ENCODE measurements around the gene BPIFB4.
"Not testable (repeated sequence)": the region's sequence is repeated elsewhere in the genome, so short reads cannot be mapped to it uniquely, and the experiment has no call there.

The BPIFB4 gene

DNA sequence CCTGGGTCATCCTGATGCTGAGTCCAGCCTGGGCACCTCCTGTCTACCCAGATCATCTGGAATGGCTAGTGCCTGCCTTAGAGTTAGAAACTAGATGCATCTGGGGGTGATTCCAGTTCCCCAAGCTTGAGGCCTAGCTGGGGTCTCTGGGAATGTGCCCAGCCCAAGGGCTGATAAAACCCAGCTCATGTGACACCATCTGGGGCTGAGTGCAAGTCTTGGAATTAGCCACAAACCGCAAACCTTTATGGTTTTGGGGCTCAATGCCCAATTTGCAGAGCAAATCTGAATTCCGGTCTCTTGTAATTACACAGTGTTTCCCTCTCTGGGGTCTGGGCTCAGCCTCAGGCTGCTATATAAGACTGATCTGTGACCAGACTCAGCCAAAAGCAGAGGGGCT lies at the start of gene BPIFB4:
BPIFB4 (plus strand) TSS at position 385 of the 400 bp plus-strand sequence. CDS start 1,884 bp downstream, outside the sequence.
- no peaks in the 10 kb centered on the region for H3K36me3 Mint-ChIP-seq (ENCODE audit: low read depth)
- H3K9me3 Mint-ChIP-seq, result no peaks in the 10 kb centered on the region
- H3K27me3 Mint-ChIP-seq, result no peaks in the 10 kb centered on the region
- H3K4me1 Mint-ChIP-seq (ENCODE audit: low read depth), result no peaks in the 10 kb centered on the region
- no peak within 1 kb of the TSS for H3K4me3 Mint-ChIP-seq
- H3K27ac Mint-ChIP-seq, result no peak within 1 kb of the TSS

DNA sequence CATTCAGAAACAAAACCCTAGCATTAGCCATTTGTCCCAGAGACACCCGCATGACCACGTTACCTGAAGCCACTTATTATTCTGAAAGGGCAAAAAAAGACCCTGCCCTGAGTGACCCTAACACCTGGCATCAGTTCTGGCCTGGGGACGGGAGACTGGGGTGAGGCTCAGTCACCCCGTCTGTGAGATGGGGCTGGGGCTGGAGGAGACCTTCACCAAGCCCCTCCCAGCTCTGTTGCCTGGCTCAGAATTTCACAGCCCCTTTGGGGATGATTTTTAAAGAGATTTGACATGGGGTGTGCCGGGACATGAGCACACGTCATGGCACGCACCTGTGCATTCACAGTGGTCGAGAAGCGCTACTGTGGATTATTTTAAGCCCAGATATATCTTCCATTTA lies 49.4 kb upstream of the BPIFB4 start:
- Mint-ChIP-seq H3K36me3 (ENCODE audit: low read depth) (no peaks in the 10 kb centered on the region), H3K27ac (no peak overlapping the region), H3K4me3 (no peak overlapping the region), H3K4me1 (ENCODE audit: low read depth) (no peaks in the 10 kb centered on the region), H3K27me3 (no peaks in the 10 kb centered on the region), H3K9me3 (peaks cover 5% of the 10 kb centered on the region)

DNA sequence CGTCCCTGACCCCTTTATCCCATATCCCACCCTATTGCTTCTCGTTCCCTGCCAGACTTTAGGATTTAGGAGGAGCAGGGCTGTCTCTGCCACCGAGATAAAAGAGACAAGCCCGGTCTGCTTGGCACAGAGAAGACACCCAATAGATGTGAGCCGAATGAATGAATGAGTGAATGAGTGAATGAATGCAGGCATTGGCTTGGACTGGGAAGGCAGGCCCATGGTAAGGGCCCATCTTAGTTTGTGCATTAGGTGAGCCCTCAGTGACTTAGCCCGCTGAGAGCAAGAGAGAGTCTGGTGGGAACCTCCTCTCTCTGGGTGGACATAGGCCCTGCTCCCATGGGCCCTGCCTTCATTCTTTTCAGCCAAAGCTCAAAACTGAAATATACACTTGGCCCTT lies 48.9 kb upstream of the BPIFB4 start:
- Mint-ChIP-seq H3K4me3 (no peak overlapping the region), H3K36me3 (ENCODE audit: low read depth) (no peaks in the 10 kb centered on the region), H3K27me3 (no peaks in the 10 kb centered on the region), H3K4me1 (ENCODE audit: low read depth) (no peaks in the 10 kb centered on the region), H3K27ac (no peak overlapping the region), H3K9me3 (peaks cover 5% of the 10 kb centered on the region)

DNA sequence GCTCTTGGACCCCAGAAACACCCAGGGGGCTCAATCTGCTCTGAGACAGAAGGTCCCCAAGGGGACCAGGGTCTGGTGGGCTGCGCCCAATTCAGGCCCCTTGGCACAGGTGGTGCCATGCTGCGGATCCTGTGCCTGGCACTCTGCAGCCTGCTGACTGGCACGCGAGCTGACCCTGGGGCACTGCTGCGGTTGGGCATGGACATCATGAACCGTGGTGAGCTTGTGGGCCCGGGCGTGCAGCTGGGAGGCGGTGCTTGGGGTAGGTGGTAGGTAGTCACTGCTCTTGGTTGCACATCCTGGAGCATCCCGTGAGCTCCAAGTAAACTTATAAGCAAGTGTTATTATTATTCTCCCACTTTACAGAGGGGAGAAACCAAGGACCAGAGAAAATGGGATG lies 47.9 kb upstream of the BPIFB4 start, which contains the start of gene BPIFB6:
BPIFB6 (plus strand) TSS at position 118 of the 400 bp plus-strand sequence; CDS start at position 118, 0 bp downstream.
- no peaks in the 10 kb centered on the region for H3K27me3 Mint-ChIP-seq
- H3K27ac Mint-ChIP-seq, result no peak within 1 kb of the TSS
- no peaks in the 10 kb centered on the region for H3K4me1 Mint-ChIP-seq (ENCODE audit: low read depth)
- H3K9me3 Mint-ChIP-seq, result peaks cover 5% of the 10 kb centered on the region
- H3K4me3 Mint-ChIP-seq, result no peak within 1 kb of the TSS
- H3K36me3 Mint-ChIP-seq (ENCODE audit: low read depth), result no peaks in the 10 kb centered on the region

DNA sequence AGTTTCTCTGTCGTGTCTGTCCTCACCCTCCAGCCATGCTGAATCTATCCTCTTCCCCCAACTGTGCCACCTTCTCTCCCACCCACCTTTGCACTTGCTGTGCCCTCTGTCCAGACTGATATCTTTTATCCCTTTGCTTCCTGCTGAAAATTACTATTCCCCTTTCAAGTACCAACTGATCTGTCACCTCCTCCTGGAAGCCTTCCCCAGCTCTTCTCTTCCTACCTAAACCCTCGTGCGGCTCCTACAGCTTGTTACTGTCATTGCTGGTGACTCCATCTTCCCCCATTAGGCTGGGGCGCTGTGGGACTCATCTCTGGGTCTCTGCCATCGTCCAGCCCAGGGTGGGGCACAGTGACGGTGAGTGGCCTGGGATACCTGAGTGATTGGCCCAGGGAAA lies 46.9 kb upstream of the BPIFB4 start:
- Mint-ChIP-seq H3K36me3 (ENCODE audit: low read depth) (no peaks in the 10 kb centered on the region), H3K9me3 (peaks cover 5% of the 10 kb centered on the region), H3K4me3 (no peak overlapping the region), H3K27me3 (no peaks in the 10 kb centered on the region), H3K4me1 (ENCODE audit: low read depth) (no peaks in the 10 kb centered on the region), H3K27ac (no peak overlapping the region)

DNA sequence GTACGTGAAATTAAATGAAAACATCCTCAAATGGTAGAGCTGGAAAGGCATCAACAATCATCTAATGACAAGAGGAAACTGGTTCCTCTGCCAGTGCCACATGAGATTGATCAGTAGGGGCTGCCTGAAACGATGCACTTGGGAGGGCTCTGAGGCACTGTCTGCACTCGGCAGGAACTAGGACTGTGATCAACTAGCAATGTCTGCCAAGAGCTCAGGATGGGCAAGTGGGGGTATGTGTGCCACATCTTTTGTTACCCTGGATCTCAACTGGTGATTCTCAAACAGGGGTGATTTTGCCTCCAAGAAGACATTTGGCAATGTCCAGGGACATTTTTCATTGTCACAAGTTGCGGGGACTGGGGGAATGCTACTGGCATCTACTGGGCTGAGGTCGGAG lies 46.1 kb upstream of the BPIFB4 start:
- H3K36me3 Mint-ChIP-seq (ENCODE audit: low read depth), result no peaks in the 10 kb centered on the region
- H3K9me3 Mint-ChIP-seq, result peaks cover 5% of the 10 kb centered on the region
- no peak overlapping the region for H3K4me3 Mint-ChIP-seq
- no peaks in the 10 kb centered on the region for H3K27me3 Mint-ChIP-seq
- no peaks in the 10 kb centered on the region for H3K4me1 Mint-ChIP-seq (ENCODE audit: low read depth)
- H3K27ac Mint-ChIP-seq, result no peak overlapping the region

DNA sequence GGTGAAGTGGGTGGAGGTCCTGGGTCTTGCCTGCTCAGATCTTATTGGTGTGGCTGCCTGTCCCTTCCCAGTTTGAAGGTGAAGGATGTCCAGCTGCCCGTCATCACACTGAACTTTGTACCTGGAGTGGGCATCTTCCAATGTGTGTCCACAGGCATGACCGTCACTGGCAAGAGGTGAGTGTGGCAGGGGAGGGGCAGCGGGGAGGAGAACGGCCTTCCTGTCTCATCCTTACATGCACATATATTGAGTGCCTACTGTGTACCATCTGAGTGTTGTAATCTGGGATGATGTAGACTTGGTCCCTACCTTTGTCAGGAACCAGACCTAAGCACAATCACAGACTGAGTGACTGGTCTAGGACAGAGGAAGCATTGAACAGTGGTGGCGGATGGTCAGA lies 45.3 kb upstream of the BPIFB4 start:
- Mint-ChIP-seq H3K27ac (no peak overlapping the region), H3K4me1 (ENCODE audit: low read depth) (no peaks in the 10 kb centered on the region), H3K4me3 (no peak overlapping the region), H3K27me3 (no peaks in the 10 kb centered on the region), H3K9me3 (peaks cover 5% of the 10 kb centered on the region), H3K36me3 (ENCODE audit: low read depth) (no peaks in the 10 kb centered on the region)

DNA sequence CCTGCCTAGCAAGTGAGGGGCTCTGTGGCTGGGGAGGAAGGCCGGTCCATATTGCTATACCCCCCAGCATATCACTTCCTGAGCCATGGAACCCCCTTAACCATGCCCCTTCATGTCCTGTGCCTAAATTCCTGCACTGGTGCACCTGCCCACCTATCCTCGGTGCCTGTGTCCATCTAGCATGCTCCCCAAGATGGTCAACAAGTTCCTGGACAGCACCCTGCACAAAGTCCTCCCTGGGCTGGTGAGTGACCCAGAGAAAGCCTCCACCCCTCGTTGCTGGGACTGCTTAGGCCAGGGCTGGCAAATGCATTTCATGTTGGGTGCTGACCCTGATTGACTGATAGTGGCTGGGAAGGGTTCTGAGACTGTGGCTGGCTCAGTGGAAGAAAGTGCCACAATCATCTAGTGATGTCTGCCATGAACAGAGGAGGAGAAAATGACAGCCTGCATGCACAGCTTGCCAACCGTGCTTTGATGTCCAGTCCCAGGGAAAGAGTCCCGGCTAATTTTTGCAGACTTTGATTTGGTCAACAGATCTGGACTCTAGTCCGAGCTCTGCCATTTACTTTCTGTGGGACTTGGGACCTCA lies 44.4 kb upstream of the BPIFB4 start:
- Mint-ChIP-seq H3K4me3 (no peak overlapping the region), H3K4me1 (ENCODE audit: low read depth) (no peaks in the 10 kb centered on the region), H3K36me3 (ENCODE audit: low read depth) (no peaks in the 10 kb centered on the region), H3K27ac (no peak overlapping the region), H3K9me3 (peaks cover 5% of the 10 kb centered on the region), H3K27me3 (no peaks in the 10 kb centered on the region)

DNA sequence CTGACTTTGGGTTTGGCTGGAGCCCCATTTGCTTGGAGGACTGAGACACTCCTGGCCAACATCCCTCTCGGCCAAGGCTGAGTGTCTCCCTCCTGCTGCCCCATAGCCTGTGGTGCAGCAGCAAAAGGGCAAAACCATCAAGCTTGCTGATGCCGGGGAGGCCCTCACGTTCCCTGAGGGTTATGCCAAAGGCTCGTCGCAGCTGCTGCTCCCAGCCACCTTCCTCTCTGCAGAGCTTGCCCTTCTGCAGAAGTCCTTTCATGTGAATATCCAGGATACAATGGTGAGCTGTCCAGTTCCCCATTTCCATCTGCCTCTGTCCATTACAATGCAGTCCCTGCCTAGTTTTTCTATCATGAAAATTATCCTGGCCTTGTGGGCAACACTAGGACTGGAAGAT lies 42.0 kb upstream of the BPIFB4 start:
- Mint-ChIP-seq H3K9me3 (peaks cover 5% of the 10 kb centered on the region), H3K36me3 (ENCODE audit: low read depth) (no peaks in the 10 kb centered on the region), H3K27me3 (no peaks in the 10 kb centered on the region), H3K4me3 (no peak overlapping the region), H3K27ac (no peak overlapping the region), H3K4me1 (ENCODE audit: low read depth) (no peaks in the 10 kb centered on the region)

DNA sequence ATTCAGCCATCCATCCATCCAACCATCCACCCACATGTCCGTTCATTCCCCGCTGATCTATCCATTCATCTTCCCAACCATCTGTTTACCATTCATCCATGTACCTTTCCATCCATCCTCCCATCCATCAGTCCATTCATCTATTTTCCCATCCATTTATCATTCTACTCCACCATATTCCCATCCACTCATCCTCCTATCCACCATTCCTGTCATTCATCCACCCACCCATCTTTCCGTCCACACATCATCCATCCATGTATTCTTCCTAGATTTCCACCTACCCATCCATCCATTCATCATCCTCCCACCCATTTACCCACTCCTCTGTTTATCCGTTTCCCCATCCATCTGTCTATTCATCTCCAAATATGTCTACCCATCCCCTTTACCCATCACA lies 41.2 kb upstream of the BPIFB4 start:
- Mint-ChIP-seq H3K9me3 (peaks cover 2% of the 10 kb centered on the region), H3K36me3 (ENCODE audit: low read depth) (no peaks in the 10 kb centered on the region), H3K27ac (no peak overlapping the region), H3K4me3 (no peak overlapping the region), H3K27me3 (no peaks in the 10 kb centered on the region), H3K4me1 (ENCODE audit: low read depth) (no peaks in the 10 kb centered on the region)

DNA sequence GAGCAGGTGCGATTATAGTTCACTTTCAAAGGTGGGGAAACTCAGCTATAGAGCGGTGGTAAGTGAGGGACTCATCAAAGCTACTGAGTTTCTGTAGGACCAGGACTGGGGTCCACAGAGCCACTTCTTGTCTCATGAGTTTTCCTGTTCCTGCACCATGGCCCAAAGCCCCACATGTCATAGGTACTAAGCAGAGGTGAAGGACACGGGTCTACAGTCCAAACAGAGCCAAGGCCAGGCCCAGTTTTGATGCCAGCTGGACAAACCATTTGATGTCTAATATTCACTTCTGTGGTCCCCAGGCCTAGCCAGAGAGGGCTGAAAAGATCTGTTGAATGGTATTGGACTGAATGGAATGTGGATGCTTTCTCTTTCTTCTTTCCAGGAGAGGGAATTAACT lies 37.0 kb upstream of the BPIFB4 start:
- Mint-ChIP-seq H3K4me1 (ENCODE audit: low read depth) (no peaks in the 10 kb centered on the region), H3K27ac (no peak overlapping the region), H3K4me3 (no peak overlapping the region), H3K27me3 (no peaks in the 10 kb centered on the region), H3K9me3 (peaks cover 13% of the 10 kb centered on the region), H3K36me3 (ENCODE audit: low read depth) (peaks cover 9% of the 10 kb centered on the region)

DNA sequence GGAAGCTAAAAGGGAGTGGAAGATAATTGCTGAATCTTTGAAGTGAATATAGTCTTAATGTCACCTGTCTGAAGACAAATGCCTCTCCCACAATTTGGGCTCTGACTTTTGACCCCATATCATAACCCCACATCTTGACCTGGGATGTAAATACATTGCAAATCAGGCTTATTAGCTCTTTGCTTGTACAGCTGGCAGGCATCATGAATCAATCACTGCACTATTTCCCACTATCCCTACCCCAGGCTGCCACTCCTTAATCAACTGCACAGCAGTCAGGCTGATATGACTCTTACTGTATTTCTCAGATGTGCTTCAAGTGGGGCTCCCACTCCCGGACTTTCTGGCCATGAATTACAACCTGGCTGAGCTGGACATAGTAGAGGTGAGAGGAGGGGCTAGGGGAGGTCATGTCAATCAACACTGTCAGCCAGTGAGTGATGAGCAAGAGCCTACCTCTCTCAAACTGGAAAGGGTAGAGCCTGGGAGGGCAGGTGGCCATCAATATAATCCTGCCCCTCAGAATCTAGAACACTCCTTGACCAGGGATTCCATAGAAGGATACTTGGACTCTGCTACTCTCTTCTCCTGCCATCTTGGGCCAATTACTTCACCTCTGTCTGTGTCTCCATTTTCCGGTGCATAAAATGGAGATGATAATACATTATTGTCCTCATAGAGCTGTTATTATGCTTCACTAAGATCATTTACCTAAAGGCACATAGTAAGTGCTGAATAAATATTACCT lies 36.3 kb upstream of the BPIFB4 start:
- Mint-ChIP-seq H3K4me3 (no peak overlapping the region), H3K27me3 (no peaks in the 10 kb centered on the region), H3K4me1 (ENCODE audit: low read depth) (no peaks in the 10 kb centered on the region), H3K9me3 (peaks cover 13% of the 10 kb centered on the region), H3K27ac (no peak overlapping the region), H3K36me3 (ENCODE audit: low read depth) (peaks cover 9% of the 10 kb centered on the region)

DNA sequence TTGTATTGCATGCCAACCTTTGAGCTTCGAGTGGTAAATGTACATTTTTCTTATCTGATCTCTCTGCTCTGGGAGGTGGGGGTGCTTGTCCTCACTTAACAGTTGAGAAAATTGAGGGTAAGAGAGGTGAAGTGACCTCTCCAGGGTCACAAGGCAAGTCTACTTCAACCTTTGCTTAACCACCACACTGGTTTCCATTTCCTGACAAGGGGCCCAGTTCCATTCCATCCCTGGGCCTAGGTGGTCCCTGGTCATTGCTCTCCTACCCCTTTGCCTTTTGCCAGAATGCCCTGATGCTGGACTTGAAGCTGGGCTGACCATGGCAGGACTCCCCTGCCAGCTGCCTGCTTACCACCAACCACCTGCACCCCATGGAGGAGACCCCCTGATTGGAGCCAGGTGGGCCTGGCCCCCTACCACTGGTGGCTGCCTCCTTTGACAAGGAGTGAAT lies 35.7 kb upstream of the BPIFB4 start:
- H3K9me3 Mint-ChIP-seq, result peaks cover 13% of the 10 kb centered on the region
- peaks cover 9% of the 10 kb centered on the region for H3K36me3 Mint-ChIP-seq (ENCODE audit: low read depth)
- no peaks in the 10 kb centered on the region for H3K27me3 Mint-ChIP-seq
- no peak overlapping the region for H3K27ac Mint-ChIP-seq
- H3K4me3 Mint-ChIP-seq, result no peak overlapping the region
- H3K4me1 Mint-ChIP-seq (ENCODE audit: low read depth), result no peaks in the 10 kb centered on the region

DNA sequence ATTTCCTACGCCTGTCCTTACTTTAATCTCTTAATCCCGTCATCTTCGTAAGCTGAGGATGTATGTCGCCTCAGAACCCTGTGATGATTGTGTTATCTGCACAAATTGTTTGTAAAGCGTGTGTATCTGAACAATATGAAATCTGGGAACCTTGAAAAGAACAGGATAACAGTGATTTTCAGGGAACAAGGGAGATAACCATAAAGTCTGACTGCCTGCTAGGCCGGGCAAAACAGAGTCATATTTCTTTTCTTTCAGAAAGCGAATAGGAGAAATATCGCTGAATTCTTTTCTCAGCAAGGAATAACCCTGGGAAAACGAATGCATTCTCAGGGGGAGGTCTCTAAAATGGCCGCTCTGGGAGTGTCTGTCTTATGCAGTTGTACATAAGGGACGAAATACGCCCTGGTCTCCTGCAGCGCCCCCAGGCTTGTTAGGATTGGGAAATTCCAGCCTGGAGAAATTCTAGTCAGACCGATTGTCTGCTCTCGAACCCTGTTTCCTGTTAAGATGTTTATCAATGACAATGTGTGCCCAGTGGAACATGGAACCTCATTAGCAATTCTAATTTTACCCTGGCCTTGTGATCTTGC lies 34.2 kb upstream of the BPIFB4 start:
- H3K27ac Mint-ChIP-seq; H3K36me3 Mint-ChIP-seq (ENCODE audit: low read depth); H3K4me3 Mint-ChIP-seq; H3K4me1 Mint-ChIP-seq (ENCODE audit: low read depth); H3K27me3 Mint-ChIP-seq: not testable (repeated sequence)
- peaks cover 13% of the 10 kb centered on the region for H3K9me3 Mint-ChIP-seq

DNA sequence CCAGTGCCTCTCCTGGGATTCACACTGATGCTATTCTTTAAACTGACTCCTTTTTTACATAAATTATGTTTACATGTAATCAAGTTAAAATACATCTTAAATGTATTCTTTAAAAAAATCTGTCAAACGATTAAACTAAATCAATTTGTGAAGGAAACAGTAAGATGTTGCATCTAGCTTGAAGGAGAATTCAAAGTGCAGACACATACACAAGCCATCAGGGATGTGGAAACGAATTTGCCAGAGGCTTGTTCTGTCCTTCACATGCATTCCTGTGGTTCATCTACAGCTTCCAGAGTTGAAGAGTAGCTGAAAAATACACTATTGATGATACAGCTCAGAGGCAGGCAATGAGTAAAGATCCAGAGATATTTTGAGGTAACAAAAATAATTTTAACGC lies 33.0 kb upstream of the BPIFB4 start:
- Mint-ChIP-seq H3K4me3 (no peak overlapping the region), H3K9me3 (peaks cover 13% of the 10 kb centered on the region), H3K4me1 (ENCODE audit: low read depth) (no peaks in the 10 kb centered on the region)

More for the DNA sequence above, 33.0 kb upstream of the BPIFB4 start:
- peaks cover 9% of the 10 kb centered on the region for H3K36me3 Mint-ChIP-seq (ENCODE audit: low read depth)
- H3K27ac Mint-ChIP-seq, result no peak overlapping the region
- H3K27me3 Mint-ChIP-seq, result no peaks in the 10 kb centered on the region
